CD4-positive, alpha-beta T cell treated with Interleukin-4 for 4 hours (primary cell): Measurements from ENCODE around the gene SIM1.

Experiments
- DNase-seq: peaks from one replicate; pipeline ENCODE4 v3.0.0-alpha.2; 2020

Gene SIM1

GRCh38 chr6:100470422-100471120 lies 5.8 kb upstream of the SIM1 start:
- DNase-seq, result no peak

GRCh38 chr6:100469101-100469859 lies 4.6 kb upstream of the SIM1 start:
- DNase-seq, result no peak

DNA sequence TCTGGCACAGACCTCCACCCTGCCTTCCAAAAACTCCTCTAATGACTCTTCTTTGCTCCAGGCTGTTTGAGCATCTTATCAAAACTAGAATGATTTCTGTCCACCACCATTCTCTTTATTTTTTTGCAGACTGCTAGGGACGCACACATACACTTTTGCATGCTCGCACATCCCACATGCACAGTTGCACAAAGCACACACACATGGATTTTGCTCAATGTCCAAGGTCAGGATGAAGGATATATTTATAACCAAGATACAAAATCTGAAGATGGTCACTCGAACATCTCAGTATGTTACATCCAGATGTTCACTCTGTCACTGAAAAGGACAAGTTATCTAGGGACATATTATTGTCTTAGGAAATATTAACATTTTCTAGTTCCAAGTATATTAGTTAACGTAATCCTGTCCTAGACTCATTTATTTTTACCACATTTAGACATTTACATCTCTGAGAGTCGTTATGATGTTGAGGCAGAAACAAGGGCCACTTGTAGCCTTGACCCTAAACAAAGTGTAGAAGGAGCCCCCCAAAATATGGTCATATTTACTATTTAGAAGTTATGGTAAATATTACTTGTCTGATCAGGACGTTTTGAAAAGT lies 3.4 kb upstream of the SIM1 start:
- DNase-seq, result no peak

- DNase-seq, result no peak
Measured at GRCh38 chr6:100467129-100468015, 2.7 kb upstream of the SIM1 start.

- no peak for DNase-seq
Measured at GRCh38 chr6:100466410-100467128, 1.8 kb upstream of the SIM1 start.

DNA sequence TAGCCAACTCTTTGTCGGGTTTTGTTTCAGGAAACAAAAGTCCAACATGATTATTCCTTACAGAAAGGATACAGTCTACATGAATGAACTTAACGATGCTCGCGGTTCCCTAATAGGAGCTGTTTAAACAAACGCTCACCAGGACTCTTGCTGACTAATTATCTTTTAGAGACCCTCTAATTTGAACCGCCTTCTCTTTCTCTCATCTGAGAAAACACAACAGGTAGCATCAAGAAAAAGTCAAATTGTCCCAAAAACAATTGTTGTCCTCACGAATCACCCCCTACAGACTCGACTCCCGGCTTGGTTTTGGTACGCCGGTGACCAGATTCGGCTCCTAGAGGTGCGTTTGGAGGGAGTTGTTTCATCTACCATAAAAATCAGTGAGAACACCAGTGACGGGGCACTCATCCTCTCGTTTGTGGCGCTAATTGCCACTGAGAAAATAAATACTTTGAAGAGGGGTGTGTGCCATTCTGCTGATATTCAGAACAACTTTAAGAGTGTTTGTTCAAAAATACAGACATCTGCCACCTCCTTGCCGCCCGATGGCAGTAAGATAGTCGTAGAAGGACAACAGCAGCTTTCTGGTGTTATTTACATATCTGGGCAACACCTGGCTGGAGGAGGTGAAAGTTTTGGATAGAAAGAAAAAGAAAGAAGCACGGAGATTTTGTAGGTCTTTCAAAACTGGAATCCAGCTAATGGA lies 1.1 kb upstream of the SIM1 start:
- no peak for DNase-seq

DNA sequence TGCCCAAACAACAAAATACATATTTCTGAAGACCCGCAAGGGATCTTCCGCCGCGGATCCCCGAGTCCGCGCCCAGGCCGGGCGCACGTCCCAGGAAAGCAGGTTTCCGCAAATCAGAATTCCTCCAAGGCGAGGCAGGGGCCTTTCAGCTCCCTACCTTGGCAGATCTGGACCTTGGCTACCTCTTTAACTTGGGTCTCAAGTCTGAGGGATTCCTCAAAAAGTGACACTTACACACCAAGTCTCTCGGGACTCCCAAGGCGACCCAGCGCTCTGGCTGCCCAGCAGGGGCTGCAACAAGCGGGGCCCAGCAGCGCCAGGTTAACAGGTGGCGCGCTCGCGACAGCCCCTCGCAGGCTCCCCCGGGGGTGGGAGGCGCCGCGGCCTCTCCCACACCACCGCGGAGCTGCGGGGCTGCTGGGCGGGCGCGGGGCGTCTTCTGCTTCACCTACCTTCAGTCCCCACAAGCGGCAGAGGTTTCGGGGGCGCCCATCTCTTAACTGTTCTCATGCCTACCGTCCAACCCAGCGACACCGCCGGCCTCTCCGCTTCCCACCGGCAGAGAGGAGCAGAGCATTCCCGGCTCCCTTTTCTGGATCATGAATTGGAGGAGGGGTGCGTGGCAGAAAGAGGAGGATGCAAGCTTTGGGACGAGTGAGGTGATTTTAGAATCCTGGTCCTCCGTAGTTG lies 414 bp downstream of the SIM1 start:
- no peak for DNase-seq

DNA sequence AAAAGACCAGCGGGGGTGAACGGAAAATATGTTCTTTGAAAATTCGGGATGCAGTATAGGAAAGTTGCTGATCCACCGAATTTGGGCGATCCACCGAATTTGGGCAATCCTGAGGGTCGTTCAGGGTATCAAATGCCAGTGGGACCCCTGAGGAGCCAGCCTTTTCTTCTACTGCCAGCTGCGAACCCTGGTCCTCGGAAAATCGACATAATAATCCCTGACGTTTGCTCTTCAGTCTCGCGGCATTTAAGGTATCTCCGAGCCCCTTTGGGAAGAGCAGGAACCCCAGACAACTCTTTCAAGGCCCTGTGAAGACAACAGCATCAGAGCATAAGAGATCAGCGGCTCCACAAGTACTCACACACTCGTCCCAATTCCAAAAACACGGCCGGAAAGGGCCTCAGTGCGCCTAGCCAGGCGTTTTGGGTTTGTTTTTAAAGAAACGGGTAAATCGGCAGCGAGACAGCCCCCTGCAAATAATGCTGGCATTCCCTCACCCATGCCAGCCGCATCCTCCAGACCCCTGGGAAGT lies 1.0 kb downstream of the SIM1 start:
- DNase-seq, result no peak

GRCh38 chr6:100462706-100463629 lies 1.8 kb downstream of the SIM1 start:
- no peak for DNase-seq

DNA sequence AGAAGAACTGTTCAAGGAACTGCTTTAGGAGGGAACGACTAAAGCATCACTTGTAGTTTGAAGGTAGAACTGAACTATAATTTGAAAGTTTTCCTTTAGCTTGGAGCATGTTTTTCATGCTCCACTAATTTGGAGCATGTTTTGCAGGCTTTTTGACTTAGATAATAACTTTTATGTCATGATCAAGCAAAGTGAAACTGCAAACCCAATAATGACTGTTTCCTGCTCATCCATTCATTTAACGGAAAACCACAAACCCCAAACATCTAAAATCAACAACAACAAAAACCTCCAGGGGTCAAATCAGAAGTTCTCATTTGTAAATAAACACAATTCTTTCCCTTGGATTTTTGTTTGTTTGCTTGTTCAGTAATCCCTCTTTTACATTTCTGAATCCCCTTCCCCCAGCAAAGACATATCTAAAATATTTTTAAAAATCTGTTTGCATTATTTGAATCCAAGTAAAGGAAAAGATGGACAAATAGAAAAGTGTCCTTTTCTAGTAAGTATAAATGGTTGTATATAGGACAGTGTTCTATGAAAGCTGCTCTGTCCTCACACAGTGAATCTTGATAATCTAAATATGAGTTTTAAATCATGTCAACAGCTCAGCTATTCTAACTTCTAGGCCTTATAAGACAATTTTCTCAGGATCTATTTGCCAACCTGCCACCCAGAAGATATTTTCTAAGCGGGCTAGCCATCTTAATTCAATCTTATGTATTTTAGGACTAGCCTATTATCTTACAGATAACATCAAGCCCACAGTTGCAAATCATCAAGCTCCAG lies 2.6 kb downstream of the SIM1 start:
- DNase-seq, result no peak

- no peak for DNase-seq
Measured at GRCh38 chr6:100461278-100461916, 3.3 kb downstream of the SIM1 start.

GRCh38 chr6:100460650-100461204 lies 4.0 kb downstream of the SIM1 start:
- no peak for DNase-seq

GRCh38 chr6:100459592-100460184 lies 5.0 kb downstream of the SIM1 start:
- no peak for DNase-seq

DNA sequence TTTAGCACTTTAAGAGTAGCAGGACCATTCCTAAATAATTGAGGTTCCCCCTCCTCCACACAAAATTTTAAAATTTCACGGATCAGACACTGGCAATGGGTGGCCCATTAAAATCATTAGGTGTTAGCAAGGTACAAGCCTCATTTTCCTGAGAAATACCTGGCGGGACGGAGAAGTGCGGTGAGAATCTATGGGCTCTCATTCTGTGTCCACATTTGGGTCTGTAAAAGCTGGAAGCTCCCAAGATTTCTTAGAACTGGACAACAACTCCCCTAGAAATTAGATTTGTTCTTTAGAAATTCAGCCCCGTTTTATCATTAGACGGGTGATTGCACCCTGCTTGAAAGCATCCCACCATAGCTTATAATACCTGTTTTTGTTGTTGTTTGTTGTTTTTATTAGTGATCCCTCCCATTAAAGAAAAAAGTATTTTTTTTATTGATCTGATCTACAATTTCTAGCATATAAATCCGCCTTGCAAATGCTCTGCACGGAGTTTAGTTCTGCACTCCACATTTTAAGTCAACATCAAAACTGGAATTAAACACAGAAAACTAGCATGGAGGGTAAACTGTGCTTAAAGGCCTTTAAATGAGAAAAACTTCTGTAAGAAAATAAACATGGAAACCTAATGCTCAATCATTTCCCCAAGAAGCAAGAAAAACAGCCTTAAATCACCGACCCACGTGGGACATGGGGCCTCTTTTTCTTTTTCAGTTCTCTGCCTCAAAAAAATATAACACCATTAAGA lies 5.7 kb downstream of the SIM1 start:
- DNase-seq, result no peak

GRCh38 chr6:100457311-100457990 lies 7.3 kb downstream of the SIM1 start:
- DNase-seq, result no peak

DNA sequence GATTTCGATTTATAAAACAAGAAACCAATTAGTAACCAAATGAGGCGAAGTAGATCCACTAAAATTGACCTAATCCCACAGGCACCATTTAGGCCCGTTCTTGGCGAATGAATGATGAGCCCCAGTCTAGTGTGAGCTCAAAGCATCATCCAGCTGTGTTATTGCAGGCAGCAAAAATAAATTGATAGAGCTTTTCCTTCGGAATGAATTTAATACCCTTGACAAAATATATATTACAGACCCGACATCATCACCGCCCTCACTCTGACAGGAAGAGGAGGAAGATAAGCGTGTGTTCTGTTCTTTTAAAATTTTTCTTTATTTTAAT lies 7.8 kb downstream of the SIM1 start:
- no peak for DNase-seq
